CD4-positive, alpha-beta T cell (primary cell): ENCODE data around the gene PIP4K2A. TPM values are rescaled to one million over a fixed set of nuclear protein-coding genes. Genes with fewer than 3 reads are reported as not detected.

ENCODE experiments used
- ATAC-seq: fragments of 200-7000 bp; cut with Tn5 transposase; one replicate; pipeline ENCODE4 v1.10.0; 2022; ENCODE audit warnings: mild to moderate bottlenecking; ENCODE audit not compliant: poor library complexity
- CTCF ChIA-PET: fragments of 350-600 bp; sonication (Branson Sonifier 250); formaldehyde crosslinking; loops from one replicate; lab custom pipeline; 2021; ENCODE audit warnings: antibody characterized with exemption, inconsistent platforms; lab: Charles Lee
- POLR2A ChIA-PET: fragments of 350-600 bp; sonication (Branson Sonifier 250); formaldehyde crosslinking; loops from one replicate; lab custom pipeline; 2021; ENCODE audit warnings: antibody characterized with exemption, inconsistent platforms; lab: Charles Lee
- DNase-seq, 14 experiments: peaks; one replicate each; pipeline ENCODE4 v3.0.0-alpha.2; 2013 to 2020; ENCODE audit warnings: mixed read lengths in 2 of 14
- H3K27ac ChIP-seq, 2 donors: one replicate each; pipeline versions ENCODE4 v1.5.1 to v1.7.0; 2013; ENCODE audit warnings: low read length in 2 of 2, low read depth in 1 of 2, mild to moderate bottlenecking in 1 of 2
- H3K27me3 ChIP-seq, 2 experiments: 1 replicate in 1 of 2; 2 replicates in 1 of 2; pipeline versions ENCODE4 v1.6.1 to v1.7.0; 2013; ENCODE audit warnings: low read length in 2 of 2, control low read depth in 1 of 2, mild to moderate bottlenecking in 1 of 2, moderate library complexity in 1 of 2; ENCODE audit not compliant: insufficient read depth in 2 of 2, control insufficient read depth in 1 of 2
- H3K36me3 ChIP-seq: one replicate; pipeline ENCODE4 v1.6.1; 2013; ENCODE audit warnings: low read length, control low read depth; ENCODE audit not compliant: insufficient read depth
- H3K4me1 ChIP-seq: one replicate; pipeline ENCODE4 v1.6.1; 2013; ENCODE audit warnings: low read length, control low read depth; ENCODE audit not compliant: insufficient read depth
- H3K4me3 ChIP-seq: one replicate; pipeline ENCODE4 v1.5.1; 2013; ENCODE audit warnings: mild to moderate bottlenecking, low read length, moderate library complexity
- H3K9me3 ChIP-seq, 2 experiments: 1 replicate in 1 of 2; 2 replicates in 1 of 2; pipeline versions ENCODE4 v1.6.1 to v1.7.0; 2013; ENCODE audit warnings: low read length in 2 of 2, mild to moderate bottlenecking in 2 of 2, control low read depth in 1 of 2, moderate library complexity in 1 of 2; ENCODE audit not compliant: control insufficient read depth in 1 of 2, insufficient read depth in 1 of 2
- H3K27ac Mint-ChIP-seq: one replicate; pipeline ENCODE4 v1.8.0; 2020; ENCODE audit warnings: mixed read lengths
- H3K27me3 Mint-ChIP-seq: one replicate; pipeline ENCODE4 v1.8.0; 2021; ENCODE audit warnings: mixed read lengths
- H3K36me3 Mint-ChIP-seq: one replicate; pipeline ENCODE4 v1.8.0; 2021; ENCODE audit warnings: low read depth, mixed read lengths
- H3K4me1 Mint-ChIP-seq: one replicate; pipeline ENCODE4 v1.8.0; 2021; ENCODE audit warnings: low read depth, mixed read lengths
- H3K4me3 Mint-ChIP-seq: one replicate; pipeline ENCODE4 v1.8.0; 2020; ENCODE audit warnings: mild to moderate bottlenecking, mixed read lengths
- H3K9me3 Mint-ChIP-seq: one replicate; pipeline ENCODE4 v1.8.0; 2020; ENCODE audit warnings: mixed read lengths
- intact Hi-C, 2 experiments: fragments of 100-400 bp; cut with DNase I in 1 of 2; cut with micrococcal nuclease in 1 of 2; formaldehyde crosslinking; loops; one replicate each; pipeline versions ENCODE4 v1.15.1 to v1.9.0; 2023 to 2025; cut with DNase I, micrococcal nuclease
- total RNA-seq, 174 experiments: library from RNA in 2 of 174; stranded (reverse) in 2 of 174; gene quantifications; one replicate each; pipeline ENCODE4 v1.2.3 and lab custom pipeline; 2021 to 2026
- TF ChIP-seq, protein P1 (sequence below): fragments of 200-600 bp; IDR thresholded peaks from one replicate; pipeline ENCODE4 v1.8.0; 2022; ENCODE audit warnings: antibody characterized with exemption, mild to moderate bottlenecking

PIP4K2A gene
- total RNA-seq, 2 experiments from 2014 or later, result 75.4 to 87.2 TPM

DNA sequence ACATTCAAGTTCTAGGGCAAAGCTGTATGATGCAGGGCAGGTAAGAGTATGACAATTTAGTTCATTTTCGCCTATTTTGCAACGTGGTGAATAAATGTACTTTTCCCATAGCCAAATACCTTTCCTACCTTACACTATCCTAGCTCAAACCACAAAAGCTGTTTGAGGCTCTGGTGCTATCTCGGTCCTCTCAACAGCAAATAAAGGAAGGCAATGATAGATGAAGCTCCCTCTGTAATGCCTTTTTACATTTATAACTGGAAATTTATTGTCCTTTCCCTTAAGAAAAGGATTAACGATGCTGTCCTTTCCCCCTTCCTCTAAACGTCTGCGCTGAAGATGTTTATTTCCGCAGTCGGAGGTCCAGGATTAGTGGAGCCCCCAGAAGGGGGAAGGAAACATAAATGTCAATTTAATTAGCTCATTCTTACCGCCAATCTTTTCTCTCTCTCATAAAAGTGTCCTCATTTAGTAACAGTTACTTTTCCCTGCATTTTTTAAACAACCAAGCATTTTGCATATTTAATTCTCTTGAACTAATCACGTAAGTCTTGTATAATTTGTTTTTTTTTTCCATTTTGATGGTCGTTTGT, 114.6 kb downstream of the PIP4K2A start:
- Histone ChIP-seq H3K27me3 (no peaks in the 10 kb centered on the region), H3K27ac (peak overlapping the region in 1 of 2 donors; percentile 45), H3K36me3 (peaks cover 46% of the 10 kb centered on the region), H3K9me3 (no peaks in the 10 kb centered on the region), H3K4me1 (peaks cover 79% of the 10 kb centered on the region), H3K4me3 (no peak overlapping the region)
- CTCF ChIA-PET, result no interaction called here
- Mint-ChIP-seq H3K36me3 (peaks cover 71% of the 10 kb centered on the region), H3K9me3 (no peaks in the 10 kb centered on the region), H3K27ac (peak overlapping the region; percentile 98), H3K4me3 (no peak overlapping the region), H3K27me3 (no peaks in the 10 kb centered on the region), H3K4me1 (peaks cover 87% of the 10 kb centered on the region)
- TF ChIP-seq, protein P1, sequence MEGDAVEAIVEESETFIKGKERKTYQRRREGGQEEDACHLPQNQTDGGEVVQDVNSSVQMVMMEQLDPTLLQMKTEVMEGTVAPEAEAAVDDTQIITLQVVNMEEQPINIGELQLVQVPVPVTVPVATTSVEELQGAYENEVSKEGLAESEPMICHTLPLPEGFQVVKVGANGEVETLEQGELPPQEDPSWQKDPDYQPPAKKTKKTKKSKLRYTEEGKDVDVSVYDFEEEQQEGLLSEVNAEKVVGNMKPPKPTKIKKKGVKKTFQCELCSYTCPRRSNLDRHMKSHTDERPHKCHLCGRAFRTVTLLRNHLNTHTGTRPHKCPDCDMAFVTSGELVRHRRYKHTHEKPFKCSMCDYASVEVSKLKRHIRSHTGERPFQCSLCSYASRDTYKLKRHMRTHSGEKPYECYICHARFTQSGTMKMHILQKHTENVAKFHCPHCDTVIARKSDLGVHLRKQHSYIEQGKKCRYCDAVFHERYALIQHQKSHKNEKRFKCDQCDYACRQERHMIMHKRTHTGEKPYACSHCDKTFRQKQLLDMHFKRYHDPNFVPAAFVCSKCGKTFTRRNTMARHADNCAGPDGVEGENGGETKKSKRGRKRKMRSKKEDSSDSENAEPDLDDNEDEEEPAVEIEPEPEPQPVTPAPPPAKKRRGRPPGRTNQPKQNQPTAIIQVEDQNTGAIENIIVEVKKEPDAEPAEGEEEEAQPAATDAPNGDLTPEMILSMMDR, result no peak
- DNase-seq (no peak), ATAC-seq (no peak)
- intact Hi-C loops, result no loop called here
- POLR2A ChIA-PET, result interaction anchor here (0.6 to 3.0 kb wide), 4 partner anchors 12 to 498 kb away, joined by 3 to 8 read pairs (median 4); no protein-coding TSS in a partner anchor

DNA sequence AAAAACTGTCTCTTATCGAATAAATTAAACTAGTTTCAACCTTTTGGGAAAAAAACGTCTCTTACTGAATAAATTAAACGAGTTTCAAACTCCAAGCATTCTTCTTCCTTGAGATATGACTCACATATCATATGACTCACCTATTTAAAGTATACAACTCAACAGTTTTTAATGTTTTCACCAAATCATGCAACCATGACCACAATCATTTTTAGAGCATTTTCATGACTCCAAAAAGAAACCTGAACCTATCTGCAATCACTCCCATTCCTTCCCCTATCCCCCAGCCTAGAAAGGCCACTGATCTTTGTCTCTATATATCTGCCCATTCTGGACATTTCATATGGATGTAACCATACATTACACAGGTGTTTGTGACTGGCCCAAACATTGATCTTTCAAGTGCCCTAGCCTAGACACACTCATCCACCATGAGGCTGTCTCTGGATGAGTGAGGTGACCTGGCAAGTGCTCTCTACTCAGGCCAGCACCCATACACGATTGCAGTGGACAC, 115.3 kb downstream of the PIP4K2A start:
- Mint-ChIP-seq H3K9me3 (no peaks in the 10 kb centered on the region), H3K27me3 (no peaks in the 10 kb centered on the region), H3K27ac (peak overlapping the region; percentile 72), H3K4me3 (peak overlapping the region; percentile 49), H3K4me1 (peaks cover 85% of the 10 kb centered on the region), H3K36me3 (peaks cover 68% of the 10 kb centered on the region)
- H3K4me1 ChIP-seq, result peaks cover 78% of the 10 kb centered on the region
- peak overlapping the region in 1 of 2 donors; percentile 25 for H3K27ac ChIP-seq
- ChIA-PET POLR2A (interaction anchor here (1.0 to 1.2 kb wide), 2 partner anchors 12 to 68 kb away, joined by 3 to 6 read pairs; no protein-coding TSS in a partner anchor), CTCF (no interaction called here)
- intact Hi-C loops, result no loop called here
- ATAC-seq (peak; percentile 34), DNase-seq (no peak)
- H3K36me3 ChIP-seq, result peaks cover 42% of the 10 kb centered on the region
- H3K9me3 ChIP-seq, result no peaks in the 10 kb centered on the region
- TF ChIP-seq, protein P1, result no peak
- no peaks in the 10 kb centered on the region for H3K27me3 ChIP-seq
- no peak overlapping the region for H3K4me3 ChIP-seq

DNA sequence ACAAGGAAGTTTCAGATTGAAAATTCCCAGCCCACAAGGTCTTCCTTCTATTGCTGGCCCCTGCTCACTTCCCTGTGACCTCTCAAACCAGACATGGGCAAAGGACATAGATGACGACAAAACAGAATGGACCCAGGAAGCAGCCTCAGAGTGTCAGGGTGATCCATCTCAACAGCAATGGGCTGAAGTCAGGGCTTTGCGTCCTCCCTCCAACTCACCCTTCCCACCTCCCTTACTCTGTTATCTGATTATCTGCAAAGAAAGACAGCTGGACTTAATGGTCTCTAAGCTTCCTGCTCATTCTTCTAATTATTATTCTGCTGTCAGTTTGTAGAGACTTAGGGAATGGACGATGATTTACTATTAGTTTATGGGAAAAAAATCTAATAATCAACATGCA, 115.9 kb downstream of the PIP4K2A start:
- POLR2A ChIA-PET, result no interaction called here
- H3K27me3 Mint-ChIP-seq, result no peaks in the 10 kb centered on the region

More for the DNA sequence above, 115.9 kb downstream of the PIP4K2A start:
- H3K27ac ChIP-seq, result peak overlapping the region in 1 of 2 donors; percentile 25
- CTCF ChIA-PET, result no interaction called here
- DNase-seq (no peak), ATAC-seq (no peak)
- no peaks in the 10 kb centered on the region for H3K27me3 ChIP-seq
- H3K4me3 Mint-ChIP-seq, result no peak overlapping the region
- H3K27ac Mint-ChIP-seq, result peak overlapping the region; percentile 72
- TF ChIP-seq, protein P1, result no peak
- peaks cover 67% of the 10 kb centered on the region for H3K36me3 Mint-ChIP-seq
- no peak overlapping the region for H3K4me3 ChIP-seq
- peaks cover 72% of the 10 kb centered on the region for H3K4me1 ChIP-seq
- intact Hi-C loops, result no loop called here
- no peaks in the 10 kb centered on the region for H3K9me3 Mint-ChIP-seq
- H3K4me1 Mint-ChIP-seq, result peaks cover 83% of the 10 kb centered on the region
- H3K36me3 ChIP-seq, result peaks cover 42% of the 10 kb centered on the region
- H3K9me3 ChIP-seq, result no peaks in the 10 kb centered on the region
